HepG2 (cell line): ENCODE data around the gene SDK1. TPM values are rescaled to one million over a fixed set of nuclear protein-coding genes. Genes with fewer than 3 reads are reported as not detected.

Source experiments
- ATAC-seq: fragments of 200-7000 bp; cut with Tn5 transposase; 3 replicates; pipeline ENCODE4 v1.9.1; 2020; ENCODE audit warnings: mild to moderate bottlenecking, moderate library complexity
- BruUV-seq: library from RNA; stranded (reverse); fragments of 400-500 nt; replicated peaks from 2 replicates; lab custom pipeline; 2021; lab: Mats Ljungman, UMichigan
- CTCF ChIA-PET: fragments of 300-600 bp; formaldehyde crosslinking; extraction: SDS; loops from one replicate; lab custom pipeline; 2021; ENCODE audit warnings: low total read pairs, inconsistent platforms, low intra/inter-chr PET ratio; lab: Yijun Ruan, JAX
- POLR2A ChIA-PET: fragments of 350-600 bp; sonication (Branson Sonifier 250); formaldehyde crosslinking; loops from one replicate; lab custom pipeline; 2020; ENCODE audit warnings: antibody characterized with exemption, inconsistent platforms; lab: Yijun Ruan, JAX
- DNase-seq: peaks from one replicate; pipeline ENCODE4 v3.0.0-alpha.2; 2015; ENCODE audit warnings: low spot score
- FAIRE-seq: peaks from 3 replicates; lab custom pipeline; 2011; peaks lifted over from hg19 to GRCh38; lab: Jason Lieb, UNC
- H2AFZ ChIP-seq: one replicate; pipeline ENCODE4 v1.6.1; 2011; ENCODE audit warnings: low read length, inconsistent platforms
- H3K27ac ChIP-seq: fragments of 300-600 bp; 3 replicates; pipeline ENCODE4 v1.8.0; 2011; ENCODE audit warnings: mixed run types, mild to moderate bottlenecking, mixed read lengths, low read length, inconsistent platforms; ENCODE audit not compliant: insufficient read depth; ENCODE audit errors: extremely low read length
- H3K27me3 ChIP-seq, 2 experiments: fragments of 200-600 bp in 1 of 2; 2 replicates in 1 of 2; 3 replicates in 1 of 2; pipeline versions ENCODE4 v1.6.0 to v1.8.0; 2011; ENCODE audit warnings: low read length in 2 of 2, mild to moderate bottlenecking in 2 of 2, moderate library complexity in 2 of 2, inconsistent platforms in 1 of 2; ENCODE audit not compliant: insufficient read depth in 2 of 2, control insufficient read depth in 1 of 2
- H3K36me3 ChIP-seq, 2 experiments: fragments of 200-600 bp in 1 of 2; replicated peaks in 1 of 2; 2 replicates in 1 of 2; 3 replicates in 1 of 2; pipeline versions ENCODE4 v1.5.1 to v1.8.0; 2011; ENCODE audit warnings: low read length in 2 of 2, inconsistent platforms in 1 of 2; ENCODE audit not compliant: insufficient read depth in 2 of 2, control insufficient read depth in 1 of 2
- H3K4me1 ChIP-seq: 2 replicates; pipeline ENCODE4 v1.5.1; 2012; ENCODE audit warnings: low read length, inconsistent platforms; ENCODE audit not compliant: insufficient read depth
- H3K4me2 ChIP-seq: 2 replicates; pipeline ENCODE4 v1.6.0; 2011; ENCODE audit warnings: low read depth, low read length, inconsistent platforms
- H3K4me3 ChIP-seq, 3 experiments: fragments of 200-600 bp in 1 of 3; sonication (generic), shearing (Covaris generic) in 1 of 3; replicated peaks in 1 of 3; 2 replicates each; pipeline ENCODE4 v1.5.1; 2011 to 2016; ENCODE audit warnings: low read length in 3 of 3, inconsistent platforms in 2 of 3, low read depth in 2 of 3, mild to moderate bottlenecking in 2 of 3, control low read depth in 1 of 3, mixed read lengths in 1 of 3; ENCODE audit not compliant: insufficient read depth in 1 of 3
- H3K79me2 ChIP-seq: one replicate; pipeline ENCODE4 v1.6.1; 2011; ENCODE audit warnings: low read length, inconsistent platforms; ENCODE audit not compliant: insufficient read depth
- H3K9ac ChIP-seq: 2 replicates; pipeline ENCODE4 v1.6.0; 2011; ENCODE audit warnings: mild to moderate bottlenecking, low read depth, low read length, inconsistent platforms; ENCODE audit not compliant: insufficient read depth
- H3K9me3 ChIP-seq: 2 replicates; pipeline ENCODE4 v1.5.1; 2012; ENCODE audit warnings: mild to moderate bottlenecking, low read length
- H4K20me1 ChIP-seq: 2 replicates; pipeline ENCODE4 v1.6.0; 2011; ENCODE audit warnings: inconsistent platforms, mild to moderate bottlenecking, low read length, moderate library complexity; ENCODE audit not compliant: insufficient read depth
- CC2D1A ChIP-seq: sonication (generic); formaldehyde crosslinking; IDR thresholded peaks from 2 replicates; pipeline ENCODE4 v1.8.1; 2023; ENCODE audit warnings: mild to moderate bottlenecking, missing genetic modification reagents
- GLI4 ChIP-seq: sonication (generic); formaldehyde crosslinking; IDR thresholded peaks from 2 replicates; pipeline ENCODE4 v1.5.1; 2020; ENCODE audit warnings: missing genetic modification reagents, mild to moderate bottlenecking, moderate library complexity, borderline replicate concordance
- HIVEP1 ChIP-seq: sonication (generic); formaldehyde crosslinking; IDR thresholded peaks from 2 replicates; pipeline ENCODE4 v1.4.0; 2020; ENCODE audit warnings: mild to moderate bottlenecking, missing genetic modification reagents
- KDM1A ChIP-seq: IDR thresholded peaks from 2 replicates; pipeline ENCODE4 v1.6.1; 2016; ENCODE audit warnings: missing compliant biosample characterization
- NONO ChIP-seq, 2 experiments: fragments of 450-650 bp in 1 of 2; sonication (generic) in 1 of 2; formaldehyde crosslinking in 1 of 2; IDR thresholded peaks in 1 of 2; conservative IDR thresholded peaks in 1 of 2; 2 replicates each; pipeline versions ENCODE4 v1.6.1 to v1.8.0; 2017 to 2022; ENCODE audit warnings: mild to moderate bottlenecking in 1 of 2, missing genetic modification reagents in 1 of 2, moderate library complexity in 1 of 2
- NPAS2 ChIP-seq: sonication (generic); formaldehyde crosslinking; IDR thresholded peaks from 2 replicates; pipeline ENCODE4 v1.8.0; 2022; ENCODE audit warnings: mild to moderate bottlenecking, missing genetic modification reagents, borderline replicate concordance
- POGZ ChIP-seq: sonication (generic); formaldehyde crosslinking; IDR thresholded peaks from 2 replicates; pipeline ENCODE4 v1.4.0; 2020; ENCODE audit warnings: mild to moderate bottlenecking, missing genetic modification reagents
- SUZ12 ChIP-seq: fragments of 150-350 bp; IDR thresholded peaks from 2 replicates; pipeline ENCODE4 v1.6.1; 2014; ENCODE audit warnings: low read depth, low read length
- THAP7 ChIP-seq: sonication (generic); formaldehyde crosslinking; IDR thresholded peaks from 2 replicates; pipeline ENCODE4 v1.8.1; 2023; ENCODE audit warnings: mild to moderate bottlenecking, missing genetic modification reagents
- ZBTB20 ChIP-seq: sonication (generic); formaldehyde crosslinking; IDR thresholded peaks from 2 replicates; pipeline ENCODE4 v1.8.1; 2023; ENCODE audit warnings: missing genetic modification reagents, low read depth, mild to moderate bottlenecking, borderline replicate concordance
- ZC3H13 ChIP-seq: sonication (generic); formaldehyde crosslinking; IDR thresholded peaks from 2 replicates; pipeline ENCODE4 v1.8.1; 2023; ENCODE audit warnings: mild to moderate bottlenecking, missing genetic modification reagents, moderate library complexity
- ZNF577 ChIP-seq: sonication (generic); formaldehyde crosslinking; IDR thresholded peaks from 2 replicates; pipeline ENCODE4 v1.4.0; 2020; ENCODE audit warnings: mild to moderate bottlenecking, low read depth, missing genetic modification reagents, borderline replicate concordance
- ZNF775 ChIP-seq: sonication (generic); formaldehyde crosslinking; IDR thresholded peaks from 2 replicates; pipeline ENCODE4 v1.4.0; 2020; ENCODE audit warnings: missing genetic modification reagents, mild to moderate bottlenecking, moderate library complexity, borderline replicate concordance
- ZNF777 ChIP-seq: sonication (generic); formaldehyde crosslinking; IDR thresholded peaks from 2 replicates; pipeline ENCODE4 v1.4.0; 2020; ENCODE audit warnings: missing genetic modification reagents
- ZNF782 ChIP-seq: sonication (generic); formaldehyde crosslinking; IDR thresholded peaks from 2 replicates; pipeline ENCODE4 v1.4.0; 2020; ENCODE audit warnings: missing genetic modification reagents, mild to moderate bottlenecking, borderline replicate concordance
- WGBS: methylation state at CpG from one replicate; pipeline ENCODE4 v1.1.6; 2017; ENCODE audit warnings: low lambda C conversion rate; 5-methylcytosine and 5-hydroxymethylcytosine counted together
- in situ Hi-C: cut with HindIII; loops from 2 replicates; pipeline ENCODE4 v1.10.0; 2017; ENCODE audit warnings: low pct_unique_long_range_greater_than_20kb; ENCODE audit not compliant: extremely low pct_ligation_motif_present
- intact Hi-C: fragments of 100-400 bp; cut with micrococcal nuclease; formaldehyde crosslinking; loops from one replicate; pipeline ENCODE4 v1.10.0; 2022; ENCODE audit not compliant: unreplicated experiment
- polyA plus RNA-seq, 8 experiments: library from polyadenylated mRNA; depleted of rRNA in 3 of 8; stranded (reverse) in 7 of 8; unstranded in 1 of 8; fragments of >200 nt; fragmentation: Illumina TruSeq in 4 of 8; extraction: Trizol in 4 of 8; gene quantifications; 2 replicates each; pipeline versions ENCODE4 v1.2.1 to v1.2.3, GENCODE V29; 2011 to 2016; ENCODE audit warnings: low read depth in 4 of 8, missing spikeins in 1 of 8, mixed read lengths in 1 of 8; ENCODE audit not compliant: insufficient read depth in 1 of 8
- total RNA-seq, 5 experiments: library from RNA; depleted of rRNA; stranded (reverse); fragments of >200 nt; fragmentation: Illumina TruSeq; extraction: Trizol; gene quantifications; 2 replicates each; pipeline ENCODE4 v1.2.3, GENCODE V29; 2016; ENCODE audit warnings: low read depth in 1 of 5
- TF ChIP-seq, protein P1 (sequence below): sonication (generic); formaldehyde crosslinking; IDR thresholded peaks from 2 replicates; pipeline ENCODE4 v1.8.1; 2023; ENCODE audit warnings: mild to moderate bottlenecking, missing genetic modification reagents, borderline replicate concordance
- TF ChIP-seq, protein P2 (sequence below): sonication (generic); formaldehyde crosslinking; IDR thresholded peaks from 2 replicates; pipeline ENCODE4 v1.4.0; 2020; ENCODE audit warnings: missing genetic modification reagents
- TF ChIP-seq, protein P3 (sequence below): IDR thresholded peaks from 2 replicates; pipeline ENCODE4 v1.6.1; 2016; ENCODE audit warnings: missing compliant biosample characterization, missing genetic modification reagents, borderline replicate concordance

Gene SDK1
- total and polyA plus RNA-seq, 2 of the 13 experiments (the other 11 are each of a cell fraction or from before 2014, with no cell fraction given), result 0.35 to 2.4 TPM

DNA sequence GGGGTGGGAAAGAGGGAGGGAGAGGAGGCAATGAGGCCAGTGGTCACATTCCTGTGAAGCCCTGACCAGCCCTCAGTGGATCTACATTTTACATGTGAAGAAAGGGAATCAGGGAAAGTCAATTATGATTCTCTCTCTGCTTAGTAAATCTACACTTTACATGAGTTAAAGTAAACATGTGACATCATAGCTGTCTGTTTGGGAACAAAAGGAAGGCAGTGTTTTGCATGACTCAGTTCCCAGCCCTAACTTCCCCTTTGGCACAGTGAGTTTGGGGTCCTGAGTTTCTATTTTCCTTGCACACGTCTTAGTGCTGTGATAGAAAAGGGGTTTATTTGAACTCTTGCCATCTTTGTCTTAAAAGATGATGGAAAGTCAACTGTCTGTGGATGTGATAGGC lies 615.1 kb downstream of the SDK1 start (continued):
- TF ChIP-seq NONO (IDR thresholded peaks at IDR 0.05), result no peak
- no peak for TF ChIP-seq NONO (CRISPR knock-in tag; conservative IDR thresholded peaks at IDR 0.05)
- TF ChIP-seq, protein P1, sequence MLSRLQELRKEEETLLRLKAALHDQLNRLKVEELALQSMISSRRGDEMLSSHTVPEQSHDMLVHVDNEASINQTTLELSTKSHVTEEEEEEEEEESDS (CRISPR knock-in tag), result no peak

DNA sequence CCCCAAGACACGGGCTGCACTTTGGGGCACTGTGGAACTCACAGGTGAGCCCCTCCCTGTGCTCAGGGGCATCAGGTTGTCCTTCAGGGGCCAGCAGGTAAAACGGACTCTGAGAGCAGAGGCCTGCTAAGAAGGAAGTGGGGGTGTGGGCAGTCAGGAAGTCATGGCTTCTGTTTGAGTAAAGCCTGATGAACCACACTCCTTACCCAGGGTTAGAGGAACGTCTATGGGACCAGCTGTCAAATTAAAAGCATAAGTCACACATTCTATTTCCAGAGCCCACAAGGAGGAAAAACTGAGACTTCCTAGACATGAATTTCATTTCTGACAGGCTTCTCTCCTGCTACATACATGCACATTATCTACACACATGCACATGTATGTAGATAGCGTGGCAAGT lies 616.4 kb downstream of the SDK1 start:
- Histone ChIP-seq H3K4me3 (no peak overlapping the region), H3K4me1 (peaks cover 51% of the 10 kb centered on the region), H3K9me3 (no peaks in the 10 kb centered on the region), H3K9ac (no peak overlapping the region), H3K36me3 (no peaks in the 10 kb centered on the region), H2AFZ (no peak overlapping the region), H3K27me3 (no peaks in the 10 kb centered on the region), H4K20me1 (no peaks in the 10 kb centered on the region), H3K79me2 (no peaks in the 10 kb centered on the region), H3K27ac (no peak overlapping the region), H3K4me2 (no peak overlapping the region)
- no peak for TF ChIP-seq HIVEP1
- TF ChIP-seq NPAS2 (CRISPR knock-in tag), result no peak
- no peak for TF ChIP-seq CC2D1A (CRISPR knock-in tag)
- no peak for TF ChIP-seq POGZ
- TF ChIP-seq, protein P2, sequence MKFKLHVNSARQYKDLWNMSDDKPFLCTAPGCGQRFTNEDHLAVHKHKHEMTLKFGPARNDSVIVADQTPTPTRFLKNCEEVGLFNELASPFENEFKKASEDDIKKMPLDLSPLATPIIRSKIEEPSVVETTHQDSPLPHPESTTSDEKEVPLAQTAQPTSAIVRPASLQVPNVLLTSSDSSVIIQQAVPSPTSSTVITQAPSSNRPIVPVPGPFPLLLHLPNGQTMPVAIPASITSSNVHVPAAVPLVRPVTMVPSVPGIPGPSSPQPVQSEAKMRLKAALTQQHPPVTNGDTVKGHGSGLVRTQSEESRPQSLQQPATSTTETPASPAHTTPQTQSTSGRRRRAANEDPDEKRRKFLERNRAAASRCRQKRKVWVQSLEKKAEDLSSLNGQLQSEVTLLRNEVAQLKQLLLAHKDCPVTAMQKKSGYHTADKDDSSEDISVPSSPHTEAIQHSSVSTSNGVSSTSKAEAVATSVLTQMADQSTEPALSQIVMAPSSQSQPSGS (CRISPR knock-in tag), result no peak
- no peak for TF ChIP-seq ZNF782 (CRISPR knock-in tag)
- no peak for TF ChIP-seq ZNF777
- TF ChIP-seq GLI4 (CRISPR knock-in tag), result no peak
- TF ChIP-seq SUZ12, result no peak
- no peak for TF ChIP-seq ZNF775 (CRISPR knock-in tag)
- no peak for TF ChIP-seq ZC3H13
- no peak for TF ChIP-seq KDM1A (CRISPR knock-in tag)
- TF ChIP-seq, protein P3, sequence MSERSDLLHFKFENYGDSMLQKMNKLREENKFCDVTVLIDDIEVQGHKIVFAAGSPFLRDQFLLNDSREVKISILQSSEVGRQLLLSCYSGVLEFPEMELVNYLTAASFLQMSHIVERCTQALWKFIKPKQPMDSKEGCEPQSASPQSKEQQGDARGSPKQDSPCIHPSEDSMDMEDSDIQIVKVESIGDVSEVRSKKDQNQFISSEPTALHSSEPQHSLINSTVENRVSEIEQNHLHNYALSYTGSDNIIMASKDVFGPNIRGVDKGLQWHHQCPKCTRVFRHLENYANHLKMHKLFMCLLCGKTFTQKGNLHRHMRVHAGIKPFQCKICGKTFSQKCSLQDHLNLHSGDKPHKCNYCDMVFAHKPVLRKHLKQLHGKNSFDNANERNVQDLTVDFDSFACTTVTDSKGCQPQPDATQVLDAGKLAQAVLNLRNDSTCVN, result no peak
- TF ChIP-seq THAP7 (CRISPR knock-in tag), result no peak
- no peak for TF ChIP-seq ZNF577
- TF ChIP-seq ZBTB20, result no peak
- FAIRE-seq, result no peak
- ChIA-PET CTCF (no interaction called here), POLR2A (no interaction called here)
- no peak for ATAC-seq
- no peak for DNase-seq
- BruUV-seq, result no TSS peak
- intact Hi-C loops, result no loop called here
- in situ Hi-C loops, result no loop called here
- WGBS, result 61% methylated on average over 3 of the region's 4 CpGs
